Measurements from ENCODE around the gene GLG1.

The GLG1 gene

DNA sequence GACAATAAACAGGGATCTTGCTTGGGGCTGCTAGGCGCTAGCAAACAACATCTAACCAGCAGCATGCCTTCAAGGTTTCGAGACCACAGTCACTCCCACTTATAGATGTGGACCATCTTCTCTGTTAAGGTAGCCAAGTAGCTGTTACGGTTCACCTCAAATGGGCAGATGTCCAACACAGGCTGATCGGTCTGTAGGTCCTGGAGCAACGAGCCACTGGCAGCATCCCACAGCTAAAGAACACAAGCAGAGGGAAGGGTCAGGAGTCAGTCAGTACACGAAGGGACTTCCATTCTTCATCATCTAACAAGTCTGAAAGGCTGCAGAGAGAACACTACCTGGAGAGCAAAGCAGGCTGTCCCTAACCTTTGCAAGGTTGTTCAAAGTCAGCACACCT lies 16.9 kb upstream of the GLG1 start:
- Histone ChIP-seq H3K4me3 (ENCODE audit: low read length) (no peak overlapping the region), H3K9me2 (replicated peaks; ENCODE audit: insufficient read depth, low read length) (no peaks in the 10 kb centered on the region), H3K4me1 (ENCODE audit: low read length) (no peaks in the 10 kb centered on the region), H2AFZ (ENCODE audit: low read length) (no peak overlapping the region), H3K79me2 (ENCODE audit: low read length) (no peaks in the 10 kb centered on the region), H3K4me2 (ENCODE audit: low read depth, low read length) (no peak overlapping the region), H4K20me1 (ENCODE audit: insufficient read depth, low read length) (no peaks in the 10 kb centered on the region), H3K36me3 (replicated peaks; ENCODE audit: insufficient read depth, low read length) (no peaks in the 10 kb centered on the region), H3K9ac (ENCODE audit: low read length) (no peak overlapping the region), H3K9me3 (replicated peaks; ENCODE audit: insufficient read depth, low read length) (no peaks in the 10 kb centered on the region), H3K27ac (ENCODE audit: low read length) (no peak overlapping the region), H3K27me3 (replicated peaks; ENCODE audit: insufficient read depth, low read length) (no peaks in the 10 kb centered on the region), H3F3A (ENCODE audit: insufficient read depth, low read length) (no peaks in the 10 kb centered on the region)
- TF ChIP-seq EZH2phosphoT487 (IDR thresholded peaks at IDR 0.05; ENCODE audit: low read length): no peak
- TF ChIP-seq, protein P1, sequence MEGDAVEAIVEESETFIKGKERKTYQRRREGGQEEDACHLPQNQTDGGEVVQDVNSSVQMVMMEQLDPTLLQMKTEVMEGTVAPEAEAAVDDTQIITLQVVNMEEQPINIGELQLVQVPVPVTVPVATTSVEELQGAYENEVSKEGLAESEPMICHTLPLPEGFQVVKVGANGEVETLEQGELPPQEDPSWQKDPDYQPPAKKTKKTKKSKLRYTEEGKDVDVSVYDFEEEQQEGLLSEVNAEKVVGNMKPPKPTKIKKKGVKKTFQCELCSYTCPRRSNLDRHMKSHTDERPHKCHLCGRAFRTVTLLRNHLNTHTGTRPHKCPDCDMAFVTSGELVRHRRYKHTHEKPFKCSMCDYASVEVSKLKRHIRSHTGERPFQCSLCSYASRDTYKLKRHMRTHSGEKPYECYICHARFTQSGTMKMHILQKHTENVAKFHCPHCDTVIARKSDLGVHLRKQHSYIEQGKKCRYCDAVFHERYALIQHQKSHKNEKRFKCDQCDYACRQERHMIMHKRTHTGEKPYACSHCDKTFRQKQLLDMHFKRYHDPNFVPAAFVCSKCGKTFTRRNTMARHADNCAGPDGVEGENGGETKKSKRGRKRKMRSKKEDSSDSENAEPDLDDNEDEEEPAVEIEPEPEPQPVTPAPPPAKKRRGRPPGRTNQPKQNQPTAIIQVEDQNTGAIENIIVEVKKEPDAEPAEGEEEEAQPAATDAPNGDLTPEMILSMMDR (IDR thresholded peaks at IDR 0.05; ENCODE audit: low read length): no peak
- TF ChIP-seq EZH2 (optimal IDR thresholded peaks at IDR 0.05; ENCODE audit: low read depth, low read length): no peak
- DNase-seq: no peak

DNA sequence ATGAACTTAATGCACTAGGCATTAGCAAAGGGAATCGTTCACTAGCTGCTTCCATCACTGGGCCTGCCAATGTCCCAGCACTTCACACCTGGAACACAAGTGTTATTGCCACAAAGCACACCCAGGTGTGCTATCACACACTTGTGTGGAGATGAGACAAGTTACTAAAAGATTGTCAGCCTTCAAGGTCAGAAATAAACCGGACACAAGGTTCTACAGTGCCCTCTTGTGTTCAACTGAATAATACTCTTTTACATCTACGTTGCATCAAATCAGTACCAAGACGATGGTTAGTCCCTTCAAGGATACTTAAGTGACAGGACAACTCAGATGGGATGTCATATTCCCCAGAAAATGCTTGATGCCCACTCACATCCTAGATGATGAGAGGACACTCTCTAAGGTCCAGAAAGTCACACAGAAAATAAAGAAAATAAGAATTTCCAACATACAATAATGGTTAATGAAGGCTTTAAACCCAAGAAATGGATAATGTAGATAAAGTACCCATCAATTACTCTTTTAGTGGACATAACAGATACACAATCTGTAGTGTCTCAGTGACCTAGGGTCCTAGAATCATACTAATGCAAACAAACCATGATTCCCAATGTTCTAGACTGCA lies 16.4 kb upstream of the GLG1 start:
- no peaks in the 10 kb centered on the region for H3K27me3 ChIP-seq (replicated peaks; ENCODE audit: insufficient read depth, low read length)
- H3K27ac ChIP-seq (ENCODE audit: low read length): no peak overlapping the region
- peak; percentile 18 for DNase-seq
- H3K4me1 ChIP-seq (ENCODE audit: low read length): no peaks in the 10 kb centered on the region
- no peaks in the 10 kb centered on the region for H4K20me1 ChIP-seq (ENCODE audit: insufficient read depth, low read length)
- no peak overlapping the region for H3K9ac ChIP-seq (ENCODE audit: low read length)
- H3K79me2 ChIP-seq (ENCODE audit: low read length): no peaks in the 10 kb centered on the region
- H2AFZ ChIP-seq (ENCODE audit: low read length): no peak overlapping the region
- H3K4me2 ChIP-seq (ENCODE audit: low read depth, low read length): no peak overlapping the region
- H3K9me3 ChIP-seq (replicated peaks; ENCODE audit: insufficient read depth, low read length): no peaks in the 10 kb centered on the region
- no peaks in the 10 kb centered on the region for H3K36me3 ChIP-seq (replicated peaks; ENCODE audit: insufficient read depth, low read length)
- H3F3A ChIP-seq (ENCODE audit: insufficient read depth, low read length): no peaks in the 10 kb centered on the region
- H3K9me2 ChIP-seq (replicated peaks; ENCODE audit: insufficient read depth, low read length): no peaks in the 10 kb centered on the region
- H3K4me3 ChIP-seq (ENCODE audit: low read length): no peak overlapping the region
- no peak for TF ChIP-seq EZH2 (optimal IDR thresholded peaks at IDR 0.05; ENCODE audit: low read depth, low read length)
- TF ChIP-seq, protein P1 (IDR thresholded peaks at IDR 0.05; ENCODE audit: low read length): peak; percentile 45

GRCh38 chr16:74622005-74622404 lies 15.1 kb upstream of the GLG1 start:
- TF ChIP-seq, protein P1 (IDR thresholded peaks at IDR 0.05; ENCODE audit: low read length): no peak
- no peak for TF ChIP-seq EZH2phosphoT487 (IDR thresholded peaks at IDR 0.05; ENCODE audit: low read length)
- no peak for TF ChIP-seq EZH2 (optimal IDR thresholded peaks at IDR 0.05; ENCODE audit: low read depth, low read length)

More at GRCh38 chr16:74622005-74622404, 15.1 kb upstream of the GLG1 start:
- Histone ChIP-seq H3K36me3 (replicated peaks; ENCODE audit: insufficient read depth, low read length) (no peaks in the 10 kb centered on the region), H3K79me2 (ENCODE audit: low read length) (no peaks in the 10 kb centered on the region), H3K4me2 (ENCODE audit: low read depth, low read length) (no peak overlapping the region), H3K9me2 (replicated peaks; ENCODE audit: insufficient read depth, low read length) (no peaks in the 10 kb centered on the region), H3K4me1 (ENCODE audit: low read length) (no peaks in the 10 kb centered on the region), H3F3A (ENCODE audit: insufficient read depth, low read length) (no peaks in the 10 kb centered on the region), H3K27ac (ENCODE audit: low read length) (no peak overlapping the region), H3K4me3 (ENCODE audit: low read length) (no peak overlapping the region), H3K27me3 (replicated peaks; ENCODE audit: insufficient read depth, low read length) (no peaks in the 10 kb centered on the region), H3K9ac (ENCODE audit: low read length) (no peak overlapping the region), H3K9me3 (replicated peaks; ENCODE audit: insufficient read depth, low read length) (no peaks in the 10 kb centered on the region), H4K20me1 (ENCODE audit: insufficient read depth, low read length) (no peaks in the 10 kb centered on the region), H2AFZ (ENCODE audit: low read length) (no peak overlapping the region)
- DNase-seq: no peak
